DND-41 (cell line): ENCODE results near the gene IGLL5.

Experiments
- ATAC-seq: fragments of 200-7000 bp; cut with Tn5 transposase; 3 replicates; pipeline ENCODE4 v1.9.1; 2021; ENCODE audit warnings: low read depth; ENCODE audit not compliant: insufficient read depth
- DNase-seq: peaks from one replicate; pipeline ENCODE4 v3.0.0-alpha.2; 2020
- H2AFZ ChIP-seq: 2 replicates; pipeline ENCODE4 v1.6.0; 2012; ENCODE audit warnings: low read depth, low read length
- H3K27ac ChIP-seq: 2 replicates; pipeline ENCODE4 v1.5.1; 2012; ENCODE audit warnings: low read length, inconsistent platforms
- H3K27me3 ChIP-seq: fragments of 200-600 bp; sonication (generic); 2 replicates; pipeline ENCODE4 v1.6.0; 2012; ENCODE audit warnings: low read length, mild to moderate bottlenecking, inconsistent platforms; ENCODE audit not compliant: insufficient read depth, poor library complexity
- H3K36me3 ChIP-seq: 2 replicates; pipeline ENCODE4 v1.5.1; 2012; ENCODE audit warnings: low read length, inconsistent platforms; ENCODE audit not compliant: insufficient read depth
- H3K4me1 ChIP-seq: 2 replicates; pipeline ENCODE4 v1.5.1; 2012; ENCODE audit warnings: mild to moderate bottlenecking, low read length; ENCODE audit not compliant: insufficient read depth
- H3K4me2 ChIP-seq: 2 replicates; pipeline ENCODE4 v1.6.0; 2012; ENCODE audit warnings: mild to moderate bottlenecking, moderate library complexity, low read length, inconsistent platforms; ENCODE audit not compliant: insufficient read depth
- H3K4me3 ChIP-seq, 2 experiments: fragments of 200-600 bp in 1 of 2; shearing (Covaris generic) in 1 of 2; 2 replicates each; pipeline ENCODE4 v1.5.1; 2012 to 2016; ENCODE audit warnings: inconsistent platforms in 2 of 2, low read length in 2 of 2, mild to moderate bottlenecking in 2 of 2, low read depth in 1 of 2, moderate library complexity in 1 of 2
- H3K79me2 ChIP-seq: 2 replicates; pipeline ENCODE4 v1.6.0; 2012; ENCODE audit warnings: low read length, inconsistent platforms; ENCODE audit not compliant: insufficient read depth
- H3K9ac ChIP-seq: 2 replicates; pipeline ENCODE4 v1.6.0; 2012; ENCODE audit warnings: low read depth, mild to moderate bottlenecking, inconsistent platforms, low read length, moderate library complexity
- H3K9me3 ChIP-seq: 2 replicates; pipeline ENCODE4 v1.5.1; 2012; ENCODE audit warnings: low read length, moderate library complexity, mild to moderate bottlenecking, inconsistent platforms; ENCODE audit not compliant: insufficient read depth, severe bottlenecking
- H4K20me1 ChIP-seq: 2 replicates; pipeline ENCODE4 v1.6.0; 2012; ENCODE audit warnings: low read length; ENCODE audit not compliant: insufficient read depth
- EZH2 ChIP-seq: IDR thresholded peaks from 3 replicates; pipeline ENCODE4 v1.6.1; 2012; ENCODE audit warnings: borderline replicate concordance, low read depth, mild to moderate bottlenecking, moderate library complexity, low read length, inconsistent platforms; ENCODE audit not compliant: severe bottlenecking
- TF ChIP-seq, protein P1 (sequence below): IDR thresholded peaks from 2 replicates; pipeline ENCODE4 v1.5.1; 2012; ENCODE audit warnings: borderline replicate concordance, low read length, moderate library complexity, mild to moderate bottlenecking; ENCODE audit not compliant: poor library complexity, severe bottlenecking; ENCODE audit errors: extremely low read depth

Gene IGLL5

DNA sequence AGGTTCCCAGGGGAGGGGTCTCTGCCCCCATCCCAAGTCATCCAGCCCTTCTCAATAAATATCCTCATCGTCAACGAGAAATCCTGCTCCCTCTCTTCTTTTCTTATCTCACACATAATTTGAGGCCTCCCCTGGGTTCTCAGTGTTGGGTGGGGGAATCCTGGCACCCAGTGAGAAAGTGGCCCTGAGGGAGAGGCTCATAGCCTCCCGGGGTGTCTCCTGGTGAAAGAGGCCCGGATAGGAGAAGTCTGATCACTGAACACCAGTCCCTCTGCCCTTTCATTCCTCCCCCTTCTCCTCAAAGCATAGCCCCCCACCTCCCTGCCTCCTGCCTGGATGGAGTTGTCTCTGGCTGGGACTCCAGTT, 35.3 kb downstream of the IGLL5 start:
- Histone ChIP-seq H3K79me2 (no peaks in the 10 kb centered on the region), H3K27me3 (no peaks in the 10 kb centered on the region), H3K36me3 (no peaks in the 10 kb centered on the region), H3K9me3 (no peaks in the 10 kb centered on the region), H3K4me3 (no peak overlapping the region), H2AFZ (no peak overlapping the region), H4K20me1 (no peaks in the 10 kb centered on the region), H3K27ac (no peak overlapping the region), H3K9ac (no peak overlapping the region), H3K4me1 (0 out of 2 replicates have a peak, but pooled peaks cover 5% of the 10 kb centered on the region), H3K4me2 (no peak overlapping the region)
- DNase-seq (no peak), ATAC-seq (no peak)
- TF ChIP-seq, protein P1, sequence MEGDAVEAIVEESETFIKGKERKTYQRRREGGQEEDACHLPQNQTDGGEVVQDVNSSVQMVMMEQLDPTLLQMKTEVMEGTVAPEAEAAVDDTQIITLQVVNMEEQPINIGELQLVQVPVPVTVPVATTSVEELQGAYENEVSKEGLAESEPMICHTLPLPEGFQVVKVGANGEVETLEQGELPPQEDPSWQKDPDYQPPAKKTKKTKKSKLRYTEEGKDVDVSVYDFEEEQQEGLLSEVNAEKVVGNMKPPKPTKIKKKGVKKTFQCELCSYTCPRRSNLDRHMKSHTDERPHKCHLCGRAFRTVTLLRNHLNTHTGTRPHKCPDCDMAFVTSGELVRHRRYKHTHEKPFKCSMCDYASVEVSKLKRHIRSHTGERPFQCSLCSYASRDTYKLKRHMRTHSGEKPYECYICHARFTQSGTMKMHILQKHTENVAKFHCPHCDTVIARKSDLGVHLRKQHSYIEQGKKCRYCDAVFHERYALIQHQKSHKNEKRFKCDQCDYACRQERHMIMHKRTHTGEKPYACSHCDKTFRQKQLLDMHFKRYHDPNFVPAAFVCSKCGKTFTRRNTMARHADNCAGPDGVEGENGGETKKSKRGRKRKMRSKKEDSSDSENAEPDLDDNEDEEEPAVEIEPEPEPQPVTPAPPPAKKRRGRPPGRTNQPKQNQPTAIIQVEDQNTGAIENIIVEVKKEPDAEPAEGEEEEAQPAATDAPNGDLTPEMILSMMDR: no peak
- TF ChIP-seq EZH2: no peak

DNA sequence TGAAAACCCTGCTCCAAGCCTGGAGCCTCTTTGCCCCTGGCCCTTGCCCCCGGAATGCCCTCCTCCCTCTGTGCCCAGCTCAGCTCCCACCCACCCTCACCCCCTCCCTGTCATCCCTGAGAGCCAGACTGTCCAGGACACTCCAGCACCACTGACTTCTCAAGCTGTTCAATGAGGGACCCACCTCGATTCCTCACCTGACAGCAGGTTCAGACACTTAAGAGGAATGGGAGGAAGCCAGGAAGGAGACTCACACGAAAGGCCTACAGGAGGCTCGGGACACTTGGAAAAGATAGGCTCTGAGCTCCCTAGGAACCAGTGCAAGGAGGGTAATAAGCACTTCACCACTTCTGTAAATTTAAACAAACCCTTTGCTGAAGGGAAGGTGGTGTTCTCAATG, 35.8 kb downstream of the IGLL5 start:
- H3K9me3 ChIP-seq: no peaks in the 10 kb centered on the region
- ATAC-seq (no peak), DNase-seq (no peak)
- H3K4me3 ChIP-seq: no peak overlapping the region
- no peak overlapping the region for H3K27ac ChIP-seq
- no peak overlapping the region for H2AFZ ChIP-seq
- TF ChIP-seq, protein P1: no peak
- H3K79me2 ChIP-seq: no peaks in the 10 kb centered on the region
- no peak overlapping the region for H3K9ac ChIP-seq
- H3K4me1 ChIP-seq: peaks cover 9% of the 10 kb centered on the region
- H3K4me2 ChIP-seq: no peak overlapping the region
- H3K27me3 ChIP-seq: no peaks in the 10 kb centered on the region
- no peaks in the 10 kb centered on the region for H4K20me1 ChIP-seq
- H3K36me3 ChIP-seq: no peaks in the 10 kb centered on the region

DNA sequence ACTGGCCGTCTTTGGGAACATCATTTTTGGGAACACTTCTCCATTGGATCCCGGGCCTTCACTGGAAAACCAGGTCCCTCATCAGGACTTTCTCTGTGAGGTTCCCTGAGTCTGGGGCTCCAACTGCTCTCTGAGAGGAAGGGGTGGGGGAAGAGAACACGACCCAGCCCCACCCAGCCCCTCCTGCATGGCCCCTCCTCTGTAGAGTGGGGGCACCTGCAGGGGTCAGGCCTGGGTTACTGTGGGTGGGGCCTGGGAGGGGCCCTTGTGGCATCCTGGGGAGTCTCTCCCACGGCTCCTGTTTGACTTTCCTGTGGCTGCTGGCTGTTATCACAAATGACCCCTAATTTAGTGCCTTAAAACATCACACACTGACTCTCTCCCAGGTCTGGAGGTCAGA, 36.3 kb downstream of the IGLL5 start:
- Histone ChIP-seq H3K27ac (no peak overlapping the region), H3K9ac (no peak overlapping the region), H3K9me3 (no peaks in the 10 kb centered on the region), H3K4me2 (no peak overlapping the region), H3K79me2 (no peaks in the 10 kb centered on the region), H3K4me3 (no peak overlapping the region), H3K36me3 (no peaks in the 10 kb centered on the region), H3K27me3 (no peaks in the 10 kb centered on the region), H4K20me1 (no peaks in the 10 kb centered on the region), H2AFZ (no peak overlapping the region), H3K4me1 (peaks cover 14% of the 10 kb centered on the region)
- TF ChIP-seq, protein P1: no peak
- TF ChIP-seq EZH2: no peak
- DNase-seq (peak; percentile 40), ATAC-seq (no peak)

DNA sequence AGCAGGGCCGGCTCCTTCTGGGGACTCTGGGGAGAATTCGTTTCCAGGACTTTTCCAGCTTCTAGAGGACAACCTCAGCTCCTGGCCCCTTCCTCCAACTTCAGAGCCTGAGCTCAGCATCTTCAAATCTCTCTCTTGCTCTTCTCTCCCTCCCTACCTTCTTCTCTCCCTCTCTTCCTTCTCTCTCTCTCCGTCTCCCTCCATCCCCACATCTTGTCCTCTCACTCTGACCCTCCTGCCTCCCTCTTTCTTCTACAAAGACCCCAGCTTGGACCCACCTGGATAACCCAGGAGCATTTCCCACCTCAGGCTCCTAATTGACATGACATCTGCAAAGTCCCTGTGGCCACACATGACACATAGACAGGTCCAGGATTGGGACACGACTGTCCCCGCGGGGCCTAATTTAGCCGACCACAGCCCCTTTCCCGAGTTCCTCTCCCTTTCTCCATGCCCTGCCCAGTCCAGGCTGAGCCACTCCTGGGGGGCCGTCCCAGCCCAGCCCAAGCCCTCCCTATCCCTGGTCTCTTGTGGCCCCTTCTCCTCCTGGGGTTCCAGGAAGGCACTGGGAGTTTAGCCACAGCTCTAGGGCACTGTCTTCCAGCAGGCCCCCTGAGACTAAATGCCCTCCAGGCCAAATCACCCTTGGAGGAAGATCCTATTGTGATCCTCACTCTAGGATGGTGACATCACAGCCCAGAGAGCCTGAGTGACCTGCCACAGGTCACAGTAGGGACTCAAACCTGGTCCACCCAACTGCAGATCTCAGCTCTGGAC, 36.9 kb downstream of the IGLL5 start:
- H3K9me3 ChIP-seq: no peaks in the 10 kb centered on the region
- ATAC-seq (no peak), DNase-seq (no peak)
- H4K20me1 ChIP-seq: no peaks in the 10 kb centered on the region
- peaks cover 21% of the 10 kb centered on the region for H3K4me1 ChIP-seq
- TF ChIP-seq, protein P1: no peak
- TF ChIP-seq EZH2: no peak
- H2AFZ ChIP-seq: no peak overlapping the region
- H3K9ac ChIP-seq: no peak overlapping the region
- H3K4me2 ChIP-seq: no peak overlapping the region
- H3K79me2 ChIP-seq: no peaks in the 10 kb centered on the region
- H3K27me3 ChIP-seq: no peaks in the 10 kb centered on the region
- no peaks in the 10 kb centered on the region for H3K36me3 ChIP-seq
- no peak overlapping the region for H3K4me3 ChIP-seq
- no peak overlapping the region for H3K27ac ChIP-seq
